ENCODE measurements around the gene NEDD4L.

Gene NEDD4L

DNA sequence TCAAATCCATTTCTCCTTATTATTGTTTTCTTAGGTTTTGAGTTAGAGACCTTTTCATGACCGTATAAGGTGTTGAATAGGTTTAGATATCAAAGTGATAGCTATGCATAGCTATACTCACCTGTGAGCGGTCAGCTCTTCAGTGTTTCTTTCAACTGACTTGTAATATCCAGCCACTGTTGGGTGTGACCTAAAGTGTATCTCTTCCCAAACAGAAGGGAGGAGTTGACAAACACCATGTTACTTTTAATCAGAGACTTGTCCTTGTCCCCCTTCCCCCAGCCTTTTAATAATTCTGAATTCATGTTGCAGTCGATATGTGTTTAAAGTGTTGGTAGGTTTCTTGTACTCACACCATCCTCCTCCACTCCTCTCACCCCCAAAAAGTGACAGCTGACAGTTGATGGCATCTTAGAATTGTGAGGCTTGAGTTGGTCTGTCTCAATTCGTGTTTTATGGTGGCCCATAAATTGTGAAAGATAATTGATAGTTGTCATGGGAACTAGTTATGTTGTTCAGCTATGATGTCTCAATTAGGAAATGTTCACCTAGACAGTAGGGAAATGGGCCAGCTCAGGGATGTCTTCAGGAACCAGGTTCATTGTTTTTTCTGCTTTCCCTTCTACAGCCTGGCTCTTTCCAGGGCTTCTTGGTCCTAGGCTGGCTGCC lies 12.0 kb downstream of the NEDD4L start:
- no peak for DNase-seq (ENCODE audit: low spot score)
- CTCF ChIA-PET = interaction anchor here (0.7 kb wide), 1 partner anchor 1341 kb away, joined by 3 read pairs; no protein-coding TSS in a partner anchor
- H3K27ac ChIP-seq = no peak overlapping the region
- POLR2A ChIA-PET (ENCODE audit: low non-redundant PET) = no interaction called here
- TF ChIP-seq, protein P1, sequence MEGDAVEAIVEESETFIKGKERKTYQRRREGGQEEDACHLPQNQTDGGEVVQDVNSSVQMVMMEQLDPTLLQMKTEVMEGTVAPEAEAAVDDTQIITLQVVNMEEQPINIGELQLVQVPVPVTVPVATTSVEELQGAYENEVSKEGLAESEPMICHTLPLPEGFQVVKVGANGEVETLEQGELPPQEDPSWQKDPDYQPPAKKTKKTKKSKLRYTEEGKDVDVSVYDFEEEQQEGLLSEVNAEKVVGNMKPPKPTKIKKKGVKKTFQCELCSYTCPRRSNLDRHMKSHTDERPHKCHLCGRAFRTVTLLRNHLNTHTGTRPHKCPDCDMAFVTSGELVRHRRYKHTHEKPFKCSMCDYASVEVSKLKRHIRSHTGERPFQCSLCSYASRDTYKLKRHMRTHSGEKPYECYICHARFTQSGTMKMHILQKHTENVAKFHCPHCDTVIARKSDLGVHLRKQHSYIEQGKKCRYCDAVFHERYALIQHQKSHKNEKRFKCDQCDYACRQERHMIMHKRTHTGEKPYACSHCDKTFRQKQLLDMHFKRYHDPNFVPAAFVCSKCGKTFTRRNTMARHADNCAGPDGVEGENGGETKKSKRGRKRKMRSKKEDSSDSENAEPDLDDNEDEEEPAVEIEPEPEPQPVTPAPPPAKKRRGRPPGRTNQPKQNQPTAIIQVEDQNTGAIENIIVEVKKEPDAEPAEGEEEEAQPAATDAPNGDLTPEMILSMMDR (conservative IDR thresholded peaks at IDR 0.05; ENCODE audit: low read depth) = no peak

DNA sequence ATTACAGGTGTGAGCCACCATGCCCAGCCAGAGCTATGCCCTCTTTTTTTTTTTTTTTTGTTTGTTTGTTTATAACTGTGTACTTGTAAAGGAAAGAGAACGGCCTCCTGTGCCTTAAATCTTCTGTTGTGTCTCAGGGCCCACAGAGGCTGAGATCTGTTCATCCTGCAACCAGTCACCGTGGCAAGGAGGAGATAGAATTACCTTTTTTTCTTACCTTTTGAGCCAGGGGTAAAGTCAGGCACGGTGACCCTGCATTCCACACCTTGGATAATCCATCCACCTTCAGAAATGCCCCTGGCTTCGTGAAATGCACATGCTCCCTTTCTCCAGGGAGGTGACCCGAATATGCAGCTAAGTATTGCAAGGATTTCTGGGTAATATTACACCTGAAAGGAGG lies 12.8 kb downstream of the NEDD4L start:
- POLR2A ChIA-PET (ENCODE audit: low non-redundant PET) = no interaction called here
- CTCF ChIA-PET = no interaction called here
- no peak for DNase-seq (ENCODE audit: low spot score)
- TF ChIP-seq, protein P1 (conservative IDR thresholded peaks at IDR 0.05; ENCODE audit: low read depth) = no peak
- H3K27ac ChIP-seq = no peak overlapping the region

DNA sequence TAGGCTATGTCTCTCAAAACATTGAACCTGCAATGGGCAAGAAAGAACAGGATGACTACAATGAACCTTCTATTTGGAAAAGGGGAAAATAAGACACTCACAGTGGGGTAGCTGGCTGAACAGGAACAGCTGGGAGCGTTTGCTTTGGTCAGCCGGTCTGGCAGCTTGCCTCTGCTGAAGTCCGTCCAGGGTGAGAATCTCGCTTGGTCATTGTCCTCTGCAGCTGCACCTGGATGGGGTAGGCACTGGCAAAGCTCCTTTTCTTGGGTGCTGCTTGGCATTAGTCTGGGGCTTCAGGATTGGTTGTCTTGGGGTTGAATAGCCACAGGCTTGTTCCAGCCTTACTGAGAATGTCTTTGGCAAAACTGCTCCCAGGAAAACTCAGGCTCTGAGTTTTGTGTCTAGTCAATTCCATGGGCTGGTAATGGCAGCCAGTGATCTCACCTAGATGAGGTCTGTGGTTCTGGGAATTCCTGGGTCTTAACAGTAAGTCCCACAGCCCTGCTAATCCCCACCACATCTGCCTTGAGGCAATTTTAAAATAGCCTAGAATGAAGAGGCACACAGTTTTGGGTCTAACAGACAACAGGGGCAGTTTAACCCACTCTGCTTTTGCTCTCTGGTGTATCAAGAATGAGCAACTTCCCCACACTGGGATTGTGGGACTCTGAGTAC lies 13.4 kb downstream of the NEDD4L start:
- H3K27ac ChIP-seq = no peak overlapping the region
- CTCF ChIA-PET = no interaction called here
- TF ChIP-seq, protein P1 (conservative IDR thresholded peaks at IDR 0.05; ENCODE audit: low read depth) = no peak
- POLR2A ChIA-PET (ENCODE audit: low non-redundant PET) = no interaction called here
- no peak for DNase-seq (ENCODE audit: low spot score)

DNA sequence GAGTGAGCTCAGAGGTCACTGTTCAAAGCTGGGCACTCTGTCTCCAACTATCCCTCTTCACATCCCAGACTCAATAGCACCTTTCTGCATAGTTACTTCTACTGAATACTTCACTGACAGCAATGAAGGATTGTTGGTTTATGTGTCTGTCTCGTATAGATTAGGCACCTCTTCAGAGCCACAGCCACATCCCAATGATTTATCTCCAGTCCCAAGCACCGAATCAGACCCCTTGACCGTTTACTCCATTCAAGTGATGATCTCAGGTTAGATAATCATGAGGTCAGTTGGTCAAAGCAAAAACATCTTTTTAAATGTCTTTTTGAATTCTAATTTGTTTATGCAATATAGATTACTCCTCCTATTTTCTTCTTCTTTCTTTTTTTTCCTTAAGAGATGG lies 14.7 kb downstream of the NEDD4L start:
- CTCF ChIA-PET = no interaction called here

DNA sequence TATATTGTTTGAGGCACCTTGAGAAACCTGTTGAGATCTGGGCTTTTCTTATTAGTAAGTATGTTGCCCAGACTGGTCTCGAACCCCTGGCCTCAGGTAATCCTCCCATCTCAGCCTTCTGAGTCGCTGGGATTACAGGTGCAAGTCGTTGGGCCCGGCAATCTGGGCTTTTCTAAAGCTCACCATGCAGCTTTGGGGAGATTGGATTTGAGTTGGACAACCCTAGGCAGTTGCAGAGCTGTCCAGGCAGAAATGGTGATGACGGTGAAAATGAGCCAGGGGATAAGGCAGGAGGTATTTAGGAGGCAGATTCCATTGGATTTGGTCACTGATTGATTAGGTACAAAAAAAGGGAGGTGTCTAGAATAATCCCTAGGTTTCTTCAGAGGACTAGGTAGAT lies 16.2 kb downstream of the NEDD4L start:
- DNase-seq (ENCODE audit: low spot score) = no peak
- TF ChIP-seq, protein P1 (conservative IDR thresholded peaks at IDR 0.05; ENCODE audit: low read depth) = no peak
- CTCF ChIA-PET = no interaction called here
- no peak overlapping the region for H3K27ac ChIP-seq
- POLR2A ChIA-PET (ENCODE audit: low non-redundant PET) = no interaction called here

More for the DNA sequence above, 14.7 kb downstream of the NEDD4L start:
- DNase-seq (ENCODE audit: low spot score) = no peak
- TF ChIP-seq, protein P1 (conservative IDR thresholded peaks at IDR 0.05; ENCODE audit: low read depth) = no peak
- H3K27ac ChIP-seq = no peak overlapping the region
- POLR2A ChIA-PET (ENCODE audit: low non-redundant PET) = no interaction called here

DNA sequence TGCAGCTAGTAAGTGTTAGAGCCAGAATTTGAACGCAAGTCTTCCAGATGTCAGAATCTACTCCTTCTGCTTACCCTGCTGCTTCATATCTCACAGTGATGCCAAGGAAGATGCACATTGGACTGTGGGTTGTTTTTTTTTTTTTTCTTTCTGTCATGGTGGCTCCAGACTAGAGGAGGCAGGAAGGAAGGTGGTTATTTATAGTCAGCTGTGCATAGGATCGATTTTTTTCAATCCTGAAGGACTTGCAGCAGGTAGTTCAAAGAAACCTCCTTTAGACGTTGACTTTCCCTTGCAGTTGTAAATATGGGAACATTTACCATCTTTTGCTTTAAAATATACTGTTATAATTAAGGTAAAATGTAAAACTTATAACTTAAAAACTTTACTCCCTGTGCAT lies 17.3 kb downstream of the NEDD4L start:
- TF ChIP-seq, protein P1 (conservative IDR thresholded peaks at IDR 0.05; ENCODE audit: low read depth) = no peak
- no peak for DNase-seq (ENCODE audit: low spot score)
- ChIA-PET POLR2A (ENCODE audit: low non-redundant PET) (no interaction called here), CTCF (no interaction called here)
- H3K27ac ChIP-seq = no peak overlapping the region
